ENCODE data around the gene ATG2B. TPM values are rescaled to one million over a fixed set of nuclear protein-coding genes. Genes with fewer than 3 reads are reported as not detected.

The ATG2B gene
- 10.4 and 11.8 TPM in 2 replicates for polyA plus RNA-seq

DNA sequence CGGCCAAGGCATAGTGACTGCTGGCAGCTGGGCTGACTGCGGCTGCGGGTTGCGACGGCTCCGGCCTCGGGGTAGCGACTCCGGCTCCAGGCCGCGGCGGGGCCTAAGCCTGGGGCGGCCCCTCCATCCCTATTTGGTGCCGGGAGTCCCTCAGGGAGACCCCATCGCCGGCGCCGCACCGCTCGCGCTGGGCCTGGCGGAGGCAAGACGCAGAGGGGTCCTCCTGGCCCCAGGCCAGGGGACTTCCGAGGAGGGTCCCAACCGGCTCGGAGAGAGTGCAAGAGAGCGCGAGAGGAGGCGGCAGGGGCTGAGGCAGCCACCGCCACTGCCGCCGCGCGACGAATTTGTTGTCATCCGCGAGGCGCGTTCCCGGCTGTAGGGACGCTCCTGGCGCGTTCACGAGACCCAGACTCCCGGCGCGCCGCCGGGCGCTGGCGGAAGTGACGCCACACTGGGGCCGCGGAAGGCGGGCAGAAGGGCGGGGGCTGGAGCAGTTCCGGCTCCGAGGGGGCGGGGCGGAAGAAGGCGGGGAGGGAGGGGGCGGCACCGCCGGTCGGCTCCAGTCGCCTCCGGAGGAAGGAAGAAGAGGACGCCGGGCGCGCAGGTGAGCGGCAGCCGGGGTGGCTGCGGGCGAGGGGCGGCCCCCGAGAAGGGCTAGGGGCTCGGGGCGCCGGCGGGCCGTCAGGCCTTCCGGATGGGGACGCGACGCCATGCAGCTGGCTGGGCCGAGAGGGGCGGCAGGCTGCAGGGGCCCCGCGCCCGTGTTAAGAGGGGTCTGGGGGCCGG, at the start of gene ATG2B, which contains the start of gene GSKIP:
TSS of gene ATG2B (minus strand) at position 377 of the 786 bp plus-strand sequence. CDS start at position 12, 365 bp downstream.
TSS of gene GSKIP (plus strand) at position 562 of the 786 bp plus-strand sequence. CDS start 18,722 bp downstream, outside the sequence.

DNA sequence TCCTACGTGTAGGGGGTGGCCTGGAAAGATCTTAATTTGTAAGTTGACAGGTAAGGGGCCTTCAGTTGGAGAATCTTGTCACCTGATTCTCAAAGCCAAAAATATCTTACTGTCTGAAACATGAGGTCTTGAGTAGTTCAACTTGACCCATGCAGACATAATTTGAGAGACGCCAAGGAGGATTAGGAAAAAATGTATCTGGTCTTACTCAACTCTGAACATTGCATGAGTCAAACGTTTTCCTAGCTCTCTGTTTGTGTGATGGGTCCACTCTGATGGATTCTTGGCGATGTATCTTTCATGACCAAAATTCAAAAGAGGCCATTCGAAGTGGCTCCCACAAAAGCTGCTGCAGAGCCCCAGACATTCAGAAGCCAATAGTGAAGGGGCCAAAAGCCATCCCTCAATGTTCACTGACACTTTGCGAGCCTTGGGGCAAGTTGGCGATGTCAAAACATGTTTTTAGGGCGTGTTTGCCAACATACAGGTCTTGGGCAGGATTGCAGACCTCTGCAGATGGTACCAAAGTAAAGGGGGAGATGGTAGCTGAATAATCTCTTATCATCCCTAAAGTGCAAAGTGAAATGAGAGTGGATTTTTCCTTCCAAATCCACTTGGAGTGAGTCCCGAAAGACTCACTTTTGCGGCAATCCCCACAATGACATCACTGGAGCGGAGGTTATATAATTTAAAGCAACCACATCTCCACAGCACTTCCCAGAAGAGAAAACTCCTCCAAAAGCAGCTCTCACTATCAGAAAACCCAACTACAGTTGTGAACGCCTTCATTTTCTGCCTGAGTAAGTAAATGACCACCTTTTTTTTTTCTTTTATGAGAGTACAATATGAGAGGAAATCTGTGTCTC, 107.4 kb downstream of the ATG2B start, which contains the start of gene BDKRB1:
TSS of gene BDKRB1 (plus strand) at position 710 of the 866 bp plus-strand sequence. CDS start 7,473 bp downstream, outside the sequence.

Other genes with a start within 250 kb of the ATG2B start
- gene BDKRB2, start 158.5 kb downstream of the ATG2B start, polyA plus RNA-seq, result not detected in 2 replicates
- not detected in 2 replicates for gene BDKRB1, start 107.1 kb downstream of the ATG2B start, polyA plus RNA-seq
- 138 and 184 TPM in 2 replicates for gene GSKIP, start 185 bp upstream of the ATG2B start, polyA plus RNA-seq
- 23.6 and 29.9 TPM in 2 replicates for gene AK7, start 28.8 kb upstream of the ATG2B start, polyA plus RNA-seq
- 96.8 and 121 TPM in 2 replicates for gene PAPOLA, start 139.0 kb upstream of the ATG2B start, polyA plus RNA-seq

Measured in Purkinje cell (primary cell).